ENCODE data around the gene ATP9B. TPM values are rescaled to one million over a fixed set of nuclear protein-coding genes. Genes with fewer than 3 reads are reported as not detected.

The ATP9B gene
- total RNA-seq, 2 experiments from 2014 or later: 16.0 to 16.4 TPM

DNA sequence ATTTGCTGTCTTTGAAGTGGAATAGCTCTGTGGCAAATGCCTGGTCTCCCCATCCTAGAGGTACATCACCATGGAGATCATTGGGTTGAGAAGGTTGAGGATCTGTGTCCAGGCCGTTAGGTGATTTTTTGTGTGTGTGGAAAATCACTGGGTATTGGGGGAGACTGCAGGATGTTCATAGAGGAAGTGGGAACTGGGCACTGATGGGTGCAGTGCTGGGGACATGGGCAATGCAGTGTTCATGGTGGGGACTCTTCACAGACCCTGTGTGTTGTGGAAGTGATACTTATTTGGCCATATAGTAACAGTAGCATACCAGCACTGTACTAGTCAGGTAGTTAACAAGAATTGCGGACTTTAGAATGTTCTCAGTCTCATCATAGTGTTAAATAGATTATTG lies 34.9 kb downstream of the ATP9B start:
- Mint-ChIP-seq H3K4me1 (peaks cover 35% of the 10 kb centered on the region), H3K9me3 (no peaks in the 10 kb centered on the region), H3K4me3 (no peak overlapping the region), H3K27me3 (no peaks in the 10 kb centered on the region), H3K36me3 (peaks cover 35% of the 10 kb centered on the region), H3K27ac (no peak overlapping the region)
- no peak for DNase-seq

DNA sequence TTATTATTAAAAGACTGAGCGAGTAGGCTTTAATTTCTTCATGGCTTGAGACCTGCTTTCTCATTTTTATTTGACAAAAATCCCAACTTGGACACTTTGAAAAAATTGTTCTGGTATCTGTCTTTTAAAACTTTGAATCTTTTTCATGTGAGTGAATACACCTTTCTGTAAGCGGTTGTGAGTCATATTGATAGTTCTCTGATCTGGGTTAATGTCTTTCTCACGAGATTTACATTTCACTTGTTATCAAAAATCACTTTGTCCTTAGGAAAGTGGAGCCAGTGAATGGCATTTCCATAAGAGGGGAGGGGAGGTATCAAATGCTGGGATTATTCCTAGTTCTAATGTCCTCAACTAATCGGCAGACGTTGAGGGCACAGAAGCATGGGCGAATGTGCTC lies 36.3 kb downstream of the ATP9B start:
- Mint-ChIP-seq H3K4me1 (peaks cover 35% of the 10 kb centered on the region), H3K4me3 (no peak overlapping the region), H3K27ac (no peak overlapping the region), H3K9me3 (no peaks in the 10 kb centered on the region), H3K36me3 (peaks cover 30% of the 10 kb centered on the region), H3K27me3 (no peaks in the 10 kb centered on the region)
- no peak for DNase-seq

DNA sequence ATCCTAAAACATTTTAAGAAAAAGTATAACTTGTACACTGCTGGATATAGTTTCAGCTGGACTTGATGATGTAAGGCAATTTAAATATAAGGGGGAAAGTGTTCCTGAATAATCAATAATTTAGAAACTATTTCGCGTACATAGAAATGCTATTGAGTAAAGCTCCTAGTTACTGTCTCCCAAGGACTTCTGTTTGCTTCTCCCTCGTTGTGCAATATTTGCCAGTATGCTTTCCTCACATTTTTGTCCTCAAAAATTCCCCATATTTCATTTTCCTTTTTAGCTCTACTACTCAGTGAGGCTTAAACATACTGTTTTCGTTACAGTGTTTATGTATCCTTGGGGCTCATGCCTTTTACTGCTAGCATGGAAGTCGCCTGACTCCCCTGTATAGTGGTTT lies 36.9 kb downstream of the ATP9B start:
- H3K27ac Mint-ChIP-seq: no peak overlapping the region
- H3K4me1 Mint-ChIP-seq: peaks cover 34% of the 10 kb centered on the region
- no peak for DNase-seq
- no peak overlapping the region for H3K4me3 Mint-ChIP-seq
- no peaks in the 10 kb centered on the region for H3K27me3 Mint-ChIP-seq
- H3K36me3 Mint-ChIP-seq: peaks cover 24% of the 10 kb centered on the region
- H3K9me3 Mint-ChIP-seq: no peaks in the 10 kb centered on the region

DNA sequence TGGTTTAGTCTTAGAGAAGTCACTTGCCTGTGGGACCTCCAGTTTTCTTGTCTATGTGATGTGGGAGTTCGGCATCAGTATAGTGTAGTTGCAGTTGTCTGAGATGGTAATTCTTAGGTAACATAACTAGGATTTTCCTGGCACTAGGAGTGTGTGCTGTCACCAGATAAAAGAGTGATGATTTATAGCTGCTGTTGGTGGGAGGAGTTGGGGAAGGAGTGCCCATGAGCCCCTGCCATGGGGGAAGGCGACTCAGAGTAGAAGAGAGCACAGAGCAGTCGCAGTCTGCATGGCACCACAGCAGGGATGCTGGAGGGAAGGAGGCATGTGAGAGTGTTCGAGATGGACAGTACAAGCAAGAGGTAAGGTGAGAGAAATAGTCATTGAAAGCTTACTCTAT lies 38.7 kb downstream of the ATP9B start:
- Mint-ChIP-seq H3K27me3 (no peaks in the 10 kb centered on the region), H3K9me3 (no peaks in the 10 kb centered on the region), H3K27ac (peak overlapping the region; percentile 2), H3K4me3 (no peak overlapping the region), H3K36me3 (peaks cover 15% of the 10 kb centered on the region), H3K4me1 (peaks cover 29% of the 10 kb centered on the region)
- no peak for DNase-seq

DNA sequence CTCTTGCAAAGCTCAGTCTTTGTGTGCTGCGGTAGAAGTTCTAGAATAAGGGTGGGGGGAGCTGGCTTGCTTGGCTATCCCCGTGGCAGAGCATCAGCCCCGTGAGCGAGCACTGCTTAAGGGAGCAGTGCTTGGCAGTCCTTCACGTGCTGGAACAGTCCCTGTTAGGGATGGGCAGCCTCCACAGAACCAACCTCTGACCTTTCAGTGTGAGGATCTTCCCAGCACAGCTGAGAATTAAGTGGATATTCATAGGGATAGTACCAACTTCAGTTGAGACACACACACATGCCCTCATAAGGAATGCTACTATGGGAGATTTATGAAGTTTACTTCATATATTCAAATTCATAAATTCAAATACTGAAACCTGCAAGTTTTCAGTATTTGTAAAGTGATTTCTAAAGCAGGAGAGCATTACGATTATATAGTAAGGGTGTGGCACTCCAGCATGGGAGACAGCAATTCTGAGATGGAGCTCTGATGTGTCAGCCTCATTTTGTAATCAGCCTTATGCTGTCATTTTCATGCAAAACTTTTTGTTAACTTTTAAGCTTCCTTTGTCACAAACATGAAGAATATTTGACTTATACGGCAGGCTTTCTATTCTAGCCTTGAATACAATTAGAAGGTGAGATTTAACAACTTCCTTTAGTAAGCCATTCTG lies 39.5 kb downstream of the ATP9B start:
- H3K27ac Mint-ChIP-seq: no peak overlapping the region
- no peaks in the 10 kb centered on the region for H3K9me3 Mint-ChIP-seq
- no peak overlapping the region for H3K4me3 Mint-ChIP-seq
- DNase-seq: no peak
- no peaks in the 10 kb centered on the region for H3K27me3 Mint-ChIP-seq
- H3K36me3 Mint-ChIP-seq: peaks cover 11% of the 10 kb centered on the region
- H3K4me1 Mint-ChIP-seq: peaks cover 25% of the 10 kb centered on the region

DNA sequence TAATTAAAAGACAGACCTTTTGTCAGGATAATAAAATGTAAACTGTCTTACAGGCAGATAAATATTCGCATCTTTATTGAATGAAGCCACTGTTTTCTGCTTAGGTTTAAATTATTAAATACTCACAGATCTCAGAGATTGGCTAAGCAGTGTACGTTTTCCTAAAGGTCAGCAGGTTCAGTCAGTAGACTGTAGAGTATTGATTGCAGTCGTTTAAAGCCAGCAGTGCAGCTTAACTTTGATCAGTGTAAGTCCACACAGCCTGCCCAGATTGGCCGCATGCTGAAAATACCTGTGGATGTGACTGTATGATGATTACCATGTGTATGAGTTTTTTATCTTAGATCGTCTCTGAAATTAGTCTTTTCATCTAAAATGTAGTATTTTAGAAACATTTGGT lies 42.3 kb downstream of the ATP9B start:
- H3K4me3 Mint-ChIP-seq: no peak overlapping the region
- no peaks in the 10 kb centered on the region for H3K27me3 Mint-ChIP-seq
- peaks cover 4% of the 10 kb centered on the region for H3K9me3 Mint-ChIP-seq
- DNase-seq: no peak
- H3K27ac Mint-ChIP-seq: no peak overlapping the region
- H3K36me3 Mint-ChIP-seq: peaks cover 19% of the 10 kb centered on the region
- peaks cover 12% of the 10 kb centered on the region for H3K4me1 Mint-ChIP-seq

DNA sequence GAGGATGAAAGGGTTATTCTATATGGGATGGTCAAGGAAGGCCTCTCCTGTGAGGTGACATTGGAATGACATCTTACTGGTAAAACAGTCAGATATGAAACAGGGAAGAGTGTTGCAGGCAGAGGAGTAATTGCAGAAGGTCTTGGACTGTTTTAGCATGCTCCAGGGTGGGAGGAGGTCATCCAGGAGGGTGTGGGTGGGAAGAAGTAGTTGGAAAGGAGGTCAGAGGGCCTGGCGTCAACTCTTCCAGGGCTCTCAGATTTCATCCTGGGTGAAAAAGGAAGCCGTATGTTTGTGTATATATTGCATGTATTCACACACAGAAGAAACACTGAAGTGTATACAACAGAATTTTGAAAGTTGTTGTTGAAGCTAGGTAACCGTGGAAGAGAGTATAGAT lies 48.2 kb downstream of the ATP9B start:
- no peak for DNase-seq
- no peak overlapping the region for H3K4me3 Mint-ChIP-seq
- H3K9me3 Mint-ChIP-seq: peaks cover 4% of the 10 kb centered on the region
- peaks cover 31% of the 10 kb centered on the region for H3K36me3 Mint-ChIP-seq
- no peaks in the 10 kb centered on the region for H3K4me1 Mint-ChIP-seq
- H3K27me3 Mint-ChIP-seq: no peaks in the 10 kb centered on the region
- H3K27ac Mint-ChIP-seq: no peak overlapping the region

DNA sequence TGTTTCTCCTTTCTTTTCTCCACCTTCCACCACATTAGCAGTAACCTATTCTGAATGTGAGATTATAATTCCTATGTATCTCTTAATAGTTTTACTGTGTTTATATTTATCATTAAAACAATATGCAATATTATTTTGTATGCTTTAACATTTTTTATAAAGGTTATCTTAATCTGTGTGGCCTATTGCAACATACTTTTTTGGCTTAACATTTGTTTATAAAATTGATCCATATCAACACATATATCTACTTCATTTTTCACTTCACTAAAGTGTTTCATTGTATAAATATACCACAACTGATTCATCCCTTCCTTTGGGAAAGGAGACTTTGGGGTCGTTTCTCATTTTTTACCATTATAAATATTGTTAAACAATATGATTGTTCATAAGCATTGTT lies 48.6 kb downstream of the ATP9B start:
- Mint-ChIP-seq H3K9me3 (peaks cover 4% of the 10 kb centered on the region), H3K4me1 (no peaks in the 10 kb centered on the region), H3K27ac (no peak overlapping the region), H3K27me3 (no peaks in the 10 kb centered on the region), H3K36me3 (peaks cover 31% of the 10 kb centered on the region), H3K4me3 (no peak overlapping the region)
- DNase-seq: no peak

DNA sequence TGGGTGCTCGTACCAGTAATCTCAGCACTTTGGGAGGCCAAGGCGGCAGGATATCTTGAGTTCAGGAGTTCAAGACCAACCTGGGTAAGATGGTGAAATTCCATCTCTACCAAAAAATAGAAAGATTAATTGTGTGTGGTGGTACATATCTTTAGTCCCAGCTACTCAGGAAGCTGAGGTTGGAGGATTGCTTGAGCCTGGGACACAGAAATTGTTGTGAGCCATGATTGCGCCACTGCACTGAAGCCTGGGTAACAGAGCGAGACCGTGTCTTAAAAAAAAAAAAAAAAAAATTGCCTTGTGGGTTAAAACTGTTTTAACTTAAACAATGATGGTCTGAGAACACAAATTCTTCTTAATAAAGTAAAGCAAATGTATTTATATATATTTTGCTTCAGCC lies 49.6 kb downstream of the ATP9B start:
- DNase-seq: no peak
- no peak overlapping the region for H3K27ac Mint-ChIP-seq
- no peaks in the 10 kb centered on the region for H3K27me3 Mint-ChIP-seq
- H3K4me3 Mint-ChIP-seq: no peak overlapping the region
- H3K4me1 Mint-ChIP-seq: peaks cover 5% of the 10 kb centered on the region
- H3K9me3 Mint-ChIP-seq: peaks cover 4% of the 10 kb centered on the region
- H3K36me3 Mint-ChIP-seq: peaks cover 28% of the 10 kb centered on the region

DNA sequence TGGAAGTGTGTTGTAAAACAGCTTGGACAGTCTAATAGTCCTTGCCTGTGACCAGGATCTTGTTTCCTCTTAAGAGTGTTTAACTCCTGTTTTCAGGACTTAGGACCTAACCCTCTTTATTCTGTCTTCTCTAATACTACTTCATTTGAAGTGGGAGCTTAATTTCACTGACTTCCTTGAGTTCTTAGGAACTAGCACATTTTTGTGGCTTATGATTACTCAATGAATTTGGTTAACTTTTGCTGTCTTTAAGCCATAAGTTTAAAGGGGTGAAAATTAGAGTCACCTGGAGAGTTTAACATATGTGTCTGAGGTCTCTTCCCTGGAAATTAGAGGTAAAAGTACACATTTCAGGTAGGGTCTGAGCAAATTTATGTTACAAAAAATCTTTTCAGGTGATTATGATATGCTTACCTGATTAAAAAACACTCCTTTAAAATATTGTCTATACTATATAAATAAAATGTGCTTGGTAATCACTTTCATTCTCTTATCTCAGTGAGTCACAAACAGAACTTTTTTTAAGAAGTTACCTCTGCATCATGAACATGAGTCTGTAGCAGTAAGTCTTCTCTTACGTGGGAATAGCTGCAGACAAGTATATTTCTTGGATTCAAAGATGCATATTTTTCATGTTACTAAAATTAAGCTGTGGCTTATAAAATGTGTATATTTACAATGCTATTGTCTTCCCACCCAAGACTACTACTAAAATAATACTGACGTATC lies 52.7 kb downstream of the ATP9B start:
- H3K27ac Mint-ChIP-seq: no peak overlapping the region
- no peaks in the 10 kb centered on the region for H3K9me3 Mint-ChIP-seq
- peaks cover 25% of the 10 kb centered on the region for H3K36me3 Mint-ChIP-seq

DNA sequence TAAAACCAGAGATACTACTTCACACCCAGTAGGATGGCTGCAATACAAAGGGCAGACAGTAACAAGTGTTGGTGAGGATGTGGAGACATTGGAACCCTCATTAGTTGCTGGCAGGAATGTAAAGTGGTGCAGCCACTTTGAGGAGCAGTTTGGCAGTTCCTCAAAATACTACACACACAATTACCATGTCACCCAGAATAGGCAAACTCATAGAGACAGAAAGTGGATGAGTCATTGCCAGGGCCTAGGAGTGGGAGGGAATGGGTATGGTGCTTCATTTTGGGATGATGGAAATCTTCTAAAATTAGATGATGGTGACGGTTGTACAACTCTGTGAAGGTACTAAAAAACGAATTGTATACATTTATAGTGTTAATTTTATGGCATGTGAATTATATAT lies 54.8 kb downstream of the ATP9B start:
- Mint-ChIP-seq H3K36me3 (peaks cover 21% of the 10 kb centered on the region), H3K9me3 (no peaks in the 10 kb centered on the region), H3K4me1 (peaks cover 8% of the 10 kb centered on the region), H3K27ac (no peak overlapping the region), H3K27me3 (no peaks in the 10 kb centered on the region), H3K4me3 (no peak overlapping the region)
- no peak for DNase-seq

More for the DNA sequence above, 52.7 kb downstream of the ATP9B start:
- H3K4me3 Mint-ChIP-seq: no peak overlapping the region
- H3K4me1 Mint-ChIP-seq: peaks cover 8% of the 10 kb centered on the region
- DNase-seq: no peak
- H3K27me3 Mint-ChIP-seq: no peaks in the 10 kb centered on the region

DNA sequence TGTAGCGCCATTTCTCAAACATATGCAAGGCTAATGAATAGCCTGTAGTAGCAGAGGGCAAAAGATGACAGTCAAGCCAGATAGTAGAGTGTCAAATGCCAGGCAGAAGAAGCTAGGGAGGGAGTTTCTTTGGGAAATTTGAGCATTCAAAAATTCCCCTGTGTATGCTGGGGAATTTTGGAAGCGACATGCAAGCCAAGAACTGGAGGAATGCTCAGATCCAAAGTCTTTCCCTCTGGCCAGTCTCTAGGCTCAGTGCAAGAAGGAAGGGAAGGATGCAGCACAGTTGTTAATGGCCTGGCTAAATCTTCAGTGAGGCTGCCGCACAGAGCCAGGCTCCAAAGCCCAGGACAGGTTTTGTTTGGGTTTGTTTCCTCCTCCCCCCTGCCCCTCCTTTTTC lies 59.9 kb downstream of the ATP9B start:
- H3K9me3 Mint-ChIP-seq: no peaks in the 10 kb centered on the region
- H3K36me3 Mint-ChIP-seq: peaks cover 17% of the 10 kb centered on the region
- no peak overlapping the region for H3K4me3 Mint-ChIP-seq
- H3K27me3 Mint-ChIP-seq: no peaks in the 10 kb centered on the region
- DNase-seq: no peak
- H3K4me1 Mint-ChIP-seq: no peaks in the 10 kb centered on the region
- H3K27ac Mint-ChIP-seq: no peak overlapping the region

DNA sequence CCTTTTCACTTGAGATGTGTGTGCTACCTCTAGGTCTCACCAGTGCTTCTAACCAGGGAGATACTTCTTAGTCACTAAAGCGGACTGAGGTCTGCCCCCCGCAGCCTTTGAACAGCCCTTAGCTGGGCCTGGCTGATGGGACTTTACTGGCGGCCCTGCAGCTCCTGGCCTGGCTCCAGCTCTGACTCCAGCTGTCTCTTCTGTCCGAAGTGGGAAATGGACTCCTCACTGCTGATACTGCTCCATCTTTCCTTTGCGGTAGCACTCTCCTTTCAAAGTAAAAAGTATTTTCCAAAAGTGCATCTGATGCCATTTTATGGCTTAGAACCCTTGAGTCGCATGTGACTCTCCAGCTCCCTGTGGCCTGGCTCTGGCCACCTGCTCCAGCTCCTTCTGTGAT lies 64.5 kb downstream of the ATP9B start:
- no peak overlapping the region for H3K27ac Mint-ChIP-seq
- no peak overlapping the region for H3K4me3 Mint-ChIP-seq
- peaks cover 11% of the 10 kb centered on the region for H3K36me3 Mint-ChIP-seq
- DNase-seq: no peak
- no peaks in the 10 kb centered on the region for H3K9me3 Mint-ChIP-seq
- no peaks in the 10 kb centered on the region for H3K27me3 Mint-ChIP-seq
- peaks cover 2% of the 10 kb centered on the region for H3K4me1 Mint-ChIP-seq

DNA sequence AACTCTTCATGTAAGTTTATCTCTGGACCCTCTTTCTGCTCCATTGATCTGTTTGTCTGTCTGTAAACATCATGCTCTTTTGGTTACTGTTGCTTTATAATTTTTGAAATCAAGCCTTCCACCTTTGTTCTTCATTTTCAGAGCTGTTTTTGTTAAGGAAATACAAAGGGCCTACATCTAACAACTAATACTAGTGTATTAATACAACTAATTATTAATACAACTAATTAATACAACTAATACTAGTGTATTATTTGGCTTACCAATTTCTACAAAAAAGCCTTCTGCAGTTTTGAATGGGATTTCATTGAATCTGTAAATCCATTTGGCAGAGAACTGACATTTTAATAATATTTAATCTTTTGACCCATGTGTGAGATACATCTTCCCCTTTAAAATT lies 66.7 kb downstream of the ATP9B start:
- H3K27me3 Mint-ChIP-seq: no peaks in the 10 kb centered on the region
- H3K36me3 Mint-ChIP-seq: peaks cover 6% of the 10 kb centered on the region
- H3K4me1 Mint-ChIP-seq: peaks cover 2% of the 10 kb centered on the region
- no peak for DNase-seq
- no peak overlapping the region for H3K4me3 Mint-ChIP-seq
- H3K9me3 Mint-ChIP-seq: no peaks in the 10 kb centered on the region
- H3K27ac Mint-ChIP-seq: no peak overlapping the region

DNA sequence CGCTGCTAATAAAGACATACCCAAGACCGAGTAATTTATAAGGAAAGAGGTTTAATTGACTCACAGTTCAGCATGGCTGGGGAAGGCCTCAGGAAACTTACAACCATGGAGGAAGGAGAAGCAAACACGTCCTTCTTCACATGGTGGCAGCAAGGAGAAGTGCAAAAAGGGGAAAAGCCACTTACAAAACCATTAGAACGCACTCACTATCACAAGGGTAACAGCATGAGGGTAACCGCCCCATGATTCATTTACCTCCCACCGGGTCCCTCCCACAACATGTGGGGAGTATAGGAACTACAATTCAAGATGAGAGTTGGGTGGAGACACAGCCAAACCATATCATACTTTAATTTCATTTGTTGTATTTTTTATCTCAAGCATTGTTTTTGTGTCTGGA lies 67.5 kb downstream of the ATP9B start:
- DNase-seq: no peak
- Mint-ChIP-seq H3K27me3 (no peaks in the 10 kb centered on the region), H3K27ac (no peak overlapping the region), H3K4me1 (peaks cover 2% of the 10 kb centered on the region), H3K4me3 (no peak overlapping the region), H3K36me3 (peaks cover 8% of the 10 kb centered on the region), H3K9me3 (no peaks in the 10 kb centered on the region)

DNA sequence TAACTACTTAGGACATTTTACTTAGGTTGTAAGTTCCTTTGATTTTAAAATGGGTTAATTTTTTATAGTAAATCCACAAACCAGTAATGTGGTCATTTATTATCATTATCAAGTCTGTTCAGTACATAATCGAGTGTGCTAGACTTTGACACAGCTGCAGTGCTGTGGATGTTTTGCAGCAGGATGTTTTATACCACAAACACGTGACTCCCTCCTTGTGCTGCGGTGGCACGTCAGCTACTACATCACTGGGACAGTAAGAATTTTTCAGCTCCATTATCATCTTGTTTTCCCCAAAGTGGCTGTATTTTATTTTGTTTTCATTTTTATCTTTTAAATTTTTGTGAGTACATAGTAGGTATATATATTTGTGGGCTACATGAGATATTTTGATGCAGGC lies 70.0 kb downstream of the ATP9B start:
- Mint-ChIP-seq H3K27ac (no peak overlapping the region), H3K4me1 (peaks cover 4% of the 10 kb centered on the region), H3K4me3 (no peak overlapping the region), H3K27me3 (no peaks in the 10 kb centered on the region), H3K9me3 (no peaks in the 10 kb centered on the region), H3K36me3 (peaks cover 6% of the 10 kb centered on the region)
- peak; percentile 2 for DNase-seq
